ACHN (cell line): ENCODE results near the gene NECAP2.

Experiments
- DNase-seq: peaks from one replicate; pipeline ENCODE4 v3.0.0-alpha.2; 2015
- in situ Hi-C: cut with HindIII; loops from 2 replicates; pipeline ENCODE4 v1.10.0; 2017; ENCODE audit warnings: low sequenced_read_pairs, low pct_ligation_motif_present, low pct_unique_long_range_greater_than_20kb

The NECAP2 gene, protein sequence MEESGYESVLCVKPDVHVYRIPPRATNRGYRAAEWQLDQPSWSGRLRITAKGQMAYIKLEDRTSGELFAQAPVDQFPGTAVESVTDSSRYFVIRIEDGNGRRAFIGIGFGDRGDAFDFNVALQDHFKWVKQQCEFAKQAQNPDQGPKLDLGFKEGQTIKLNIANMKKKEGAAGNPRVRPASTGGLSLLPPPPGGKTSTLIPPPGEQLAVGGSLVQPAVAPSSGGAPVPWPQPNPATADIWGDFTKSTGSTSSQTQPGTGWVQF

DNA sequence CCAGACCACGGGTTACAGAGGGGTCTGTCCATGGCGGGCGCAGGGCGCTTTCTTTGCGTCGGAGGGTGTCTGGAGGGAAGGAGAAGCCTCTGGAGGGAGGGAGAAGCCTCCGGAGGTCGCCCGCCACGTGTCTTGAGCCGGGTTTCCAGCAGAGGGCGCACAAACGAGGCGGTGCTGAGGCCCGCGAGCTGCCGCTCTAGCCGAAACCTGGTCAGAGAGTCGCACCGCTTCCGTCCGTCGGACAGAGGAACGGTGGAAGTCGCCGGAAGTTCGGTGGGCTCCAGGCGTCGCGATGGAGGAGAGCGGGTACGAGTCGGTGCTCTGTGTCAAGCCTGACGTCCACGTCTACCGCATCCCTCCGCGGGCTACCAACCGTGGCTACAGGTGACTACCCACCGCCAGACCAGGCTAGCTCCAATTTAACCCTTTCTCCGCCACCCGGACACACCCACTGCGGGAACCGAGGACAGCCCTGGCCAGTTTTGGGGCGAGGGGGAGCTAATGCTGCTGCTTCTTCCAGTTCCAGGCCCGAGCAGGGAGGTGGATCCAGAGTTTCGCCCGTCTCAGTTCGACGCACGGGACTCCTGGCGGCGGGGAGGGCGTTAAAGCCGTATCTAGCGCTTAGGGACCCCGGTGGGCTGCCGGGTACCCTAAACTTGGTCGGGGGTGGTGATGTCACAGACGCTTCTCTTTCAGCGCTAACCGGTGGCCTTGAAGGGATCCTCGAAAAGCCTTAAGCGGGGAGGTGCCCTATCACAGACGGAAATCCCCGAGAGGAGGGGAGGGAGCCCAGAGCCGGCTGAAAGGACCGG is at the start of gene NECAP2:
NECAP2 (plus strand) TSS at position 255 of the 812 bp plus-strand sequence; CDS start at position 293, 38 bp downstream.
- peak; percentile 88 for DNase-seq
- in situ Hi-C loops, result no loop called here

DNA sequence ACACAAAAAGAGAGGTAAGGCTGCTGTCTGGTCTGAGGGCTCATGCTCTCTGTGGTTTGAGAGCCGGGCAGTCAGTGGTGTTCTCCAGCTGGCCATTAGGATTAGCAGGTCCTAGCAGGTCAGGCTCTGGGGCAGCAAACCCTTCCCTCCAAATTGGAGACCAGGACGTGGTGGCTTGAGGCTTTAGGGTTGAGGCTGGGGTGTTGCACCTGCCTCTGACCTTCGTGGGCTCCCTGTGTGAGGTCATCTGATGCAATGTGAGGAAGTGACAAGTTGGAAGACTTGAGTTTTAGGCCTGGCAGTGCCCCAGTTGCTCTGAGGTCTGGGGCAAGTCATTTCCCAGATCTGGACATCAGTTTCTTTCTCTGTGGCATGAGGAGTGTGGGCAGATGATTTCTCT is 49.1 kb upstream of the NECAP2 start:
- in situ Hi-C loops, result no loop called here
- no peak for DNase-seq

DNA sequence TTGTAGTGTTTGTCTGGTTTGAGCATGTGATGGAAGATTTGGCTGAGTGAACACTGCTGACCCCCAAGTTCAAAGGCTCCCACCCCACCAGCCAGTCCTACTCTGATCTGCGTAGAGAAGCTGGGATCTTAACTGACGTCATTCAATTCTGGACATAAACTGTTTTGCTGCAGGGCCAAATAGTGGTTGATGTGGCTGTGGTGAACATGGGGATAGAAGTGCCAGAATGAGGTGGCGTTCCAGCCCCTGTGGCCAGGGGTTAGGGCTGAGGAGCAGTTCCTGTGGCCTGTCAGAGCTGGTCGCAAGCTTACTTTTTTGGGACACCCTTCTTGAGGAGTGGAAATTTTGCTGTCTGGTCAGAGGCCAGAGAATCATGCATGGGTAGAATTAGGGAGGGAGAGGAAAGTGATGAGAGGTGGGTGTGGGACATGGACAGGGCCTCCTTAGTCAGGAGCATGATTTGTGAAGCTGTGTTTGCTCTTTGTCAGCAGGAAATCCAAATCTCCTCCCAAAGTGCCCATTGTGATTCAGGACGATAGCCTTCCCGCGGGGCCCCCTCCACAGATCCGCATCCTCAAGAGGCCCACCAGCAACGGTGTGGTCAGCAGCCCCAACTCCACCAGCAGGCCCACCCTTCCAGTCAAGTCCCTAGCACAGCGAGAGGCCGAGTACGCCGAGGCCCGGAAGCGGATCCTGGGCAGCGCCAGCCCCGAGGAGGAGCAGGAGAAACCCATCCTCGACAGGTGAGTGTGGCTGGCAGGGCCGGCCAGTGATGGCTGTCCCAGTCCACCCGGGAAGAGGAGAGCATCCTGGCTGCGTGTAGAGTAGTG is 47.6 kb upstream of the NECAP2 start:
- no peak for DNase-seq
- in situ Hi-C loops, result no loop called here

DNA sequence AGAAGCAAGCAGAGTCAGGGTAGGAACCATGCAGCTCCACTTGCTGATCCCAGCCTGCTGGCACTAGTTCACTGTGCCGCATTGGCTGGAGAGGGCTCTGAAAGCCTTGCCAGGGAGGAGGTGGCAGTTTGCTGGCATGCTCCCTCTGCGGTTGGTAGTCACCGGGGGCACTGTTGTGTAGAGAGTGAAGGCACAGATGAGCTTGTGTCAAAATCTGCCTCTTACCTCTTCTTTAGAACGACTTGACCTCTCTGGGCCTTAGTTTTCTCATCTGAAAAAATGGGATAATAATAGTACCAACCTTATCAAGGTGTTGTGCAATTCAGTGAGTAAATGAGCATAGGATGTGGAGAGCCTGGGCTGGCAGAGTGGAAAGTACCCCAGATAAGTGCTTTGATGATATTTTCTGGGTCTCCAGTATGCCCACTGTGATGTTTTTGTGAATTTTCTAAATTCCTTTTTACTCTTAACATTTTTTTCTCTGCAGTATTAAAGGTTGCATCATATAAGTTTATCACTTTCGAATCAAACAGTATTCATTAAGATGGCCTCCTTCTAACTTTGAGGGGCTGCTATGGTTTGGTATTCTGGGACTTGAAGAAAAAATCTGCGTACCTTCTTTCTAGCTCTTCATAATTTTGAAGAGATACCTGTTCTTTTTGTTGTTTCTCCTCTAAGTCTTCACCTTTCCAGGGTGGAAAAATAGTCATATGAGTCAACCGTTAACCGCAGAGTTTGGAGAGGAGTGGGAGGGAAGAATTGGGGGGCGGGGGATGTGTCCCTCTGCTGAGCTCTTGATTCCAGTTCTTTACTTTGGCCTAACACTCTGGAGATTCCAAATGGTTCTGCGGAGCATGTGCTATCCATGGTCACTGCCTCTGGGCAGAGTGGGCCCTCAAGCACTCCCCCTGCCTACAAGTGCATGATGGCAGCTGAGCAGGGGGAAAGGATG is 46.7 kb upstream of the NECAP2 start:
- no peak for DNase-seq
- in situ Hi-C loops, result no loop called here

DNA sequence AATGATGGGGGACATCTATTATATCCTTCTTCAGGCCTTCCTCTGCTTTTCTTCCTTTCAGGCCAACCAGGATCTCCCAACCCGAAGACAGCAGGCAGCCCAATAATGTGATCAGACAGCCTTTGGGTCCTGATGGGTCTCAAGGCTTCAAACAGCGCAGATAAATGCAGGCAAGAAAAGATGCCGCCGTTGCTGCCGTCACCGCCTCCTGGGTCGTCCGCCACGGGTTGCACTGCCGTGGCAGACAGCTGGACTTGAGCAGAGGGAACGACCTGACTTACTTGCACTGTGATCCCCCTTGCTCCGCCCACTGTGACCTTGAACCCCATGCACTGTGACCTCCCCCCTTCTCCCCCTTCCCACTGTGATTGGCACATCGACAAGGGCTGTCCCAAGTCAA is 45.5 kb upstream of the NECAP2 start:
- in situ Hi-C loops, result no loop called here
- DNase-seq, result no peak

DNA sequence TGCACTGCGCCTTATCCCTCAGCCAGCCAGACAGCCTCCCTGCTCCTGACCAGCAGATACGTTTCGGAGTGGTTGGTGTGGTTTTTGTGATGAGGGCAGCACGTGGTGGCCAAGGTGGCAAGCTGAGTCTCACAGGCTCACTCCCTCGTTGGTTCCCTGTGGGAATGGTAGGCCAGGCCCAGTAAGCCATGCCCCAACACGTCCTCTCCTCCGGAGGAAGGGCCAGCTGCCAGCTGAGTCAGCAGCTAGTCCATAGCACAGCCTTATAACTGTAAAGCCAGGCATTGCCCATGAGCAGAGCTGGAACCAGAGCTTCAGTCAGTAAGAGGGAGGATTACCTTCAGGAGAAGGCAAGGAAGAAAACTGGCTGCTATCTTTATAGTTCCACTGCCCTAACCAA is 43.9 kb upstream of the NECAP2 start:
- peak; percentile 11 for DNase-seq
- in situ Hi-C loops, result no loop called here

DNA sequence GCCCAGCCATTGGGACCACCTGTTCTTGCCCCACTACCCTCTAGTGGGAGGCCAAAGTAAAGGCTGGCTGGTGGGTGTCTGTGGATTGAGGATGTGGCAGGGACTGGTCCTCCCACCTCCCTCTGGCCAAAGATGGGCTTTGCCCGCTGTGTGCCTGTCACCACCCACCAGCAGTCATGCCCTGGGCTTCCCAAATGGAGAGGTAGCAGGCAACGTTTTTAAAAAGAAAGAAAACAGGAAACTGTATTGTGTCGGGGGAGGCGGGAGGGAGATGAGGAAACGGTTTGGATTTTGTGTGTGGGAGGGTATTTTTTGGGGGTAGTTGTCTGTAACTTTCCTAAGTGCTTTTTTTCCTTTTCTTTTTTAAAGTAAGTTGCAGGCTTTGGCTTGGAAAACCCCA is 43.4 kb upstream of the NECAP2 start:
- no peak for DNase-seq
- in situ Hi-C loops, result no loop called here

DNA sequence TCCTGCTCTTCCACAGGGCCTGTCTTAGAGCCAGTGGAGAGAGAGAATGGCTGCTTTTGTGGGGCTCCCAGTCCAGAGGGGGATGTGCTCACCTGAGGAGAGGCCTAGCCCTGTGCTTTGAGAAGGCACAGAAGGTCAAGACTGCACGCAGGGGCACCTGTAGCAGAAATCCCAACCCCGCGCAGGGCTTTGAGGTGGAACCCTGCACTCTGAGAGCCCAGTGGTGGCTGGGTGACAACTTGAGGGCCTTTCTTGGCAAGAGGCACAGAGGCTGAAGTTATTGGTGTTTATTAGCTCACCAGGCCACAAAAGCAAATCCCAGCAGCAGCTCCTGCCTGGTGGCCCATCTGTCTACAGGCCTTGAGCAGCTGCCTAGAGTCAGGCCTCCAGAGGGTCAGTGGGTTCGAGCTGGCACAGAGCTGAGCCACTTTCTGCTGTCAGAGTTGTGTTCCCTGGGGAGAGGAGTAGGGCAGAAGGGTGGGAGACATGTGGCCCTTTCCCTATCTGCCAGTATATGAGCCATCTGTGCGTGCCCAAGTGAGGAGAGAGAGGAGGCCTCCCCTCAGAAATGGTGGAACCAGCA is 42.1 kb upstream of the NECAP2 start:
- DNase-seq, result no peak
- in situ Hi-C loops, result no loop called here

DNA sequence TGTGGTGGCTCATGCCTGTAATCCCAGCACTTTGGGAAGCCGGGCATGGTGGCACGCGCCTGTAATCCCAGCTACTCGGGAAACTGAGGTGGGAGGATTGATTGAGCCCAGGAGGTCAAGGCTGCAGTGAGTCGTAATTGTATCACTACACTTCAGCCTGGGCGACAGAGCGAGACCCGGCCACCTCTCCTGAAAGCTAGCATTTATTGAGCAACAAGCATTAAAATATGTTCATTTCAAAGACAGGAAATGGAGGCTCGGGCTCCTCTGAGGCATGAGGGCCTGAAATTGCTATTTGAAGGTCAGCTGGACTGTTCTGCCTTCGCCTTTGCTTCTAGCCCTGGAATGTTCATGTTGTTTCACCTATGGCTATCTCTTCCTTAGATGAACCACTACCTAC is 37.8 kb upstream of the NECAP2 start:
- in situ Hi-C loops, result no loop called here
- DNase-seq, result peak; percentile 29

DNA sequence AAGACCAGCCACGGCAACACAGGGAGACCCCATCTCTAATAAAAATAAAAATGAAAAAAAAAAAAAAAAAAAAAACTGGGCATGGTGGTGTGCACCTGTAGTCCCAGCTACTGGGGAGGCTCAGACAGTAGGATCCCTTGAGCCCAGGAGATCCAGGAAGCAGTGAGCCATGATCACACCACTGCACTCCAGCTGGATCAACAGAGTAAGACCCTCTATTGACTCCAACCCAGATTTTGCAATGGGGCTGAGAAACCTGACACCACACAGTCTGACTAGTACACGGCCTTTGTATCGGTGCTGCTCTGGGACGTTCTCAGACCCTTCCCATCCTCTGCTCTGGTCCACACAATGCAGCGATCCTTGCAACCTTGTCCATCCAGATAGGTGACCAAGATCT is 35.1 kb upstream of the NECAP2 start:
- no peak for DNase-seq
- in situ Hi-C loops, result no loop called here

DNA sequence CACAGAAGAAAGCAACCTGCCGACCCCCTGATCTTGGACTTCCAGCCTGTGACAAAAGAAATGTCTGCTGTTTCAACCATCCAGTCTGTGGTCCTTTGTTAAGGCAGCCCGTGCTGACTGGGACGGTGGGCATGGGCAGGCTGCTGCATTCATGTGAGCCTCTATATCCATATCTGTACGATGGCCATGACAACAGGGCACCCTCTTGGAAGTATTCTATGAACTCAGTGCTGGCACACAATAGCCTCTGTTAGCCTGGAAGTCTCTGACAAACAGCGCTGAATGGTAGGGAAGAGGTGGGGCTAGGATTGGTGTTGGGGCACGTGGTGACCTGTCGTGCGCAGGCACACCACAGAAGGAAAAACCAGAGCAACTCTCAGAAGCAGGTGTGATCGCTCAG is 33.7 kb upstream of the NECAP2 start:
- no peak for DNase-seq
- in situ Hi-C loops, result no loop called here

DNA sequence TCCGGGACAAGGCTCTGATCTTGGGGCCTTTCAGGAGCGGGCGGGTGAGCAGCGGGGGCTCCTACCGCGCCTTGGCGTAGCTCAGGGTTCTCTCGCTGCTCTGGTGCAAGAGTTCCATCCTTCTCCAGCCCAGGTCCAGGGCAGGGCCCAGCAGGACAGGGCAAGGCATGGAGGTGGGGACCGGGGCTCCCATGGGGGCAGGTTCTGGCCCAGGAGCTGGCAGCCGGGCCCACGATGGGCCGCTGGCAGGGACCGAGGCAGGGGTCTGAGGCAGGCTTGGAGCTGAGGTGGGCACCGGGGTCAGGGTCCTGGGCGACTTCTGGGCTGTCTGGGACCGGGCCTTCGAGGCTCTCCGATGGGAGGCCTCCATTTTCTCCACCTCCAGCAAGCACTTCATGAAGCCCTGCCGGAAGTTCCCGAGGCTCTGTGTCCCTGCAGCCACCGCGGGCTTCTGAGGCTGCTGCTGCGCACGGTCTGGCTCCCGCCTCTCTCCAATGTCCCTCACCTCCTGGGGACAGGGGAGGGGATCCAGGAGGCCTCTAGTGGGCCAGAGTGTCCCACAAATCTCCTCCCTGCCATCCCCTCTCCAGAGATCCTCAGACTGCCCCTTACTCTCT is 30.9 kb upstream of the NECAP2 start:
- in situ Hi-C loops, result no loop called here
- no peak for DNase-seq

DNA sequence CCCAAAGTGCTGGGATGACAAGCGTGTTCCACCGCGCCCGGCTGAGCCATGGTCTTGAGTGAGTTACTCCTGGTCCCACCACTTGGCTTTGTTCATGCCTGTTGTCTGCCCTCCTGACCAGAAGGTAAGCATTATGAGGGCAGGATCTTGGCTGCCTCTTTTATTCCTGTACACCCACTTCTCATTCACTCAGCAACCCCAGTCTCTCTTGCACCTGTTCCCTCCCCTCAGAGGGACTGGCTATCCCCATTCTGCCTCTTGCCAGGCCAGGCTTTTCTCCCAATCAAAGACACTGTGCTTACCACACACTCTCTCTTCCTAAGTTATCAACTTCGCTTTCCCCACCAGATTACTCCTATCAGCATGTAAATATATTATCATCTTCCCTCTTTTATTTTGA is 29.7 kb upstream of the NECAP2 start:
- no peak for DNase-seq

DNA sequence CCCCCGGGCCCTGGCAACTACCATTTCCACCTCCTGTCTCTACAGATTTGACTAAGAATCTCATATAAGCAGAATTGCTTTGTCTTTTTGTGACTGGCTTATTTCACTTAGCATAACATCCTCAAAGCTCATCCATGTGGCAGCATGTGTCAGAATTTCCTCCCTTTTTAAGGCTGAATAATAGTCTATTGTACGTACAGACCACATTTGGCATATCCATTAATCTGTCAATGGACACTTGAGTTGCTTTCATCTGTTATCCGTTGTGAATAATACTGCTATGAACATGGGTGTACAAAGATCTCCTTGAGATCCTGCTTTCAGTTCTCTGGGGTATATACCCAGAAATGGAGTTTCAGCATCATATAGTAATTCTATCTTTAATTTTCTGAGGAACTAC is 27.3 kb upstream of the NECAP2 start:
- in situ Hi-C loops, result no loop called here

More for the DNA sequence above, 29.7 kb upstream of the NECAP2 start:
- in situ Hi-C loops, result no loop called here

DNA sequence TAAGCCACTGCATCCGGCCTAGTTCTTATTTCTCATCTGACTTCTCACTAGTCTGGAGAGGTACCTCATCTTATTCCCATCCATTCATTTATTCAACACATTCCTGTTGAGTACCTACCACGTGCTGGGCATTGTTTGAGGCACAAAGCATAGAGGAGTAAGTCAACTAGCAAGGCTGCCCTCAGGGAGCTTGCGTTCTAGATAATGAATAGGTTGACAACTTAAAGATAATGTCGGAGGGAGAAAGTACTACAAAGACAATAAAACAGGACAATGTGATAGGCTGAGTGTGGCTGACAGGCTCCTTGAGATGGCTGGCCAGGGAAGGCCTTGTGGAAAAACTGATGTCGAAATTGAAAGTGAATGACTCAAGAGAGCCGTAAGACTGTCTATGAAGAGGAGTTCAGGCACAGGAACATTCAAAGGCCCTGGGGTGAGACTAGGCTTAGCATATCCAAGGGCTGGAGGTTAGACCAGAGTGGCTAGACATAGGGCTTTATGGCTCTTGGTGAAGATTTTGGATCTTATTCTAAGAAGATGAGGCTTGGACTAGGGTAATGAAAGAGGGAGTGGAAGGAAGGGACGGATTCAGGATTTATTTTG is 21.6 kb upstream of the NECAP2 start:
- no peak for DNase-seq
- in situ Hi-C loops, result no loop called here

More for the DNA sequence above, 27.3 kb upstream of the NECAP2 start:
- DNase-seq, result no peak

DNA sequence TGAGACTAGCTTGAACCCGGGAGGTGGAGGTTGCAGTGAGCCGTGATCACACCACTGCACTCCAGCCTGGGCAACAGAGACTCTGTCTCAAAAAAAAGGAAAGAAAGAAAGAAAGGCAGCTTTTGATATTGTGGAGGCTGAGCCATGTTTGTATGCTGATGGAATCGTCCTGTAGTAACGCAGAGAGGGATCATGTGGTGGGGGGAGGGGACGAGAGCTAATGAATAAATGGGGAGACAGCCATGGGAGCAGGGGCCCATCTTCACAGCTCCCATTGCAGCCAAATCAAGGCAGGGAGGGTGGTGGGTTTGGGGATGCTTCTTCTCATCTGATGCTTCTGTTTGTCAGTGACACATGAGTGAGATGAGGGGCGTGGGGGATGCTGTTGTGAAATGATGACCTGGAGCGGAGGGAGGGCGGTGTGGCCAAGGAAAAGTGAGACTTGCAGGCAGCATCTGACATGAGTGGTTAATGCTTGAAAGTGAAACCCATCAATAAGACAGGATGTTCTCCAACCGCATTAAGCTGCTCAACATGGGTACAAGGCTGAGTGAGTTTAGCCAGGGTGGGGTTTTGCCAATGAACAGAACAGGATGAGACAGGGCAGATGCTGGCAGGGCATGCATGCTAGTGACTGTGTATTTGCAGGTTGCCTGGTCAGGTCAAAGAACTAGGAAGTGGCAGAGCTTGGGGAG is 20.0 kb upstream of the NECAP2 start:
- in situ Hi-C loops, result no loop called here
- DNase-seq, result no peak

DNA sequence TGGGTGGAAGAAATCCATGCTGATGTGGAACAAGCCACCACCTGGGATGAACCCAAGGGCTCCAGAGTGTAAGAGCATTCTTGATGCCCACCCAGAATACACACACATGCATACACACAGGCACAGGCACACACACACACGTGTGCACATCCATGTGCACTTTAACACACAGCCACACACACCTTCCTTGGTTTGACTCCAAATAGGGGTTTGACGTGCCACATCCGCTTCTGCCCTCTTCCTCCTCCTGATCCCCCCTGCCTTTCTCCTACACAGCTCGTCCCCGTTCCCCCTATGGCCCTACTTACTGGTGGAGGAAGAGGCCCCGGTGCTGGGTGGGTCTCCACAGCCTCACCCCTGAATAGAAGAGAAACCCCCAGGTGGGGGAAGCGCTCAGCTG is 19.3 kb upstream of the NECAP2 start:
- in situ Hi-C loops, result no loop called here
- no peak for DNase-seq
